Naive thymus-derived CD4-positive, alpha-beta T cell (primary cell): Measurements from ENCODE around the gene B4GALNT4. TPM values are rescaled to one million over a fixed set of nuclear protein-coding genes. Genes with fewer than 3 reads are reported as not detected.
"Not testable (repeated sequence)": the region's sequence is repeated elsewhere in the genome, so short reads cannot be mapped to it uniquely, and the experiment has no call there.

Source experiments
- ATAC-seq: fragments of 150-1000 bp; cut with Tn5 transposase; 2 replicates; pipeline ENCODE4 v1.10.0; 2021; ENCODE audit warnings: mild to moderate bottlenecking, moderate library complexity
- CTCF ChIA-PET: fragments of 350-600 bp; sonication (Branson Sonifier 250); formaldehyde crosslinking; loops from one replicate; lab custom pipeline; 2021; ENCODE audit warnings: antibody characterized with exemption; lab: Charles Lee
- POLR2A ChIA-PET: fragments of 350-600 bp; sonication (Branson Sonifier 250); formaldehyde crosslinking; loops from one replicate; lab custom pipeline; 2021; ENCODE audit warnings: antibody characterized with exemption, inconsistent platforms; lab: Charles Lee
- DNase-seq, 9 donors: peaks; one replicate each; pipeline versions ENCODE4 v3.0.0 to v3.0.0-alpha.2; 2020 to 2022; ENCODE audit warnings: mixed read lengths in 1 of 9
- H3K27ac ChIP-seq: one replicate; pipeline ENCODE4 v1.7.0; 2013; ENCODE audit warnings: mild to moderate bottlenecking, low read depth, low read length, moderate library complexity
- H3K27me3 ChIP-seq, 2 donors: one replicate each; pipeline ENCODE4 v1.7.0; 2013; ENCODE audit warnings: low read length in 2 of 2, mild to moderate bottlenecking in 2 of 2, moderate library complexity in 2 of 2; ENCODE audit not compliant: control insufficient read depth in 2 of 2, insufficient read depth in 2 of 2
- H3K36me3 ChIP-seq, 3 experiments: 1 replicate in 2 of 3; 2 replicates in 1 of 3; pipeline ENCODE4 v1.7.0; 2013; ENCODE audit warnings: low read length in 3 of 3, mild to moderate bottlenecking in 3 of 3, moderate library complexity in 1 of 3; ENCODE audit not compliant: insufficient read depth in 3 of 3, control insufficient read depth in 2 of 3
- H3K4me1 ChIP-seq, 2 donors: one replicate each; pipeline ENCODE4 v1.7.0; 2013; ENCODE audit warnings: low read length in 2 of 2, mild to moderate bottlenecking in 2 of 2, moderate library complexity in 1 of 2; ENCODE audit not compliant: control insufficient read depth in 2 of 2, insufficient read depth in 2 of 2
- H3K4me3 ChIP-seq: 2 replicates; pipeline ENCODE4 v1.7.0; 2013; ENCODE audit warnings: mild to moderate bottlenecking, low read length
- H3K9me3 ChIP-seq, 3 experiments: 1 replicate in 2 of 3; 2 replicates in 1 of 3; pipeline ENCODE4 v1.7.0; 2013; ENCODE audit warnings: low read length in 3 of 3; ENCODE audit not compliant: control insufficient read depth in 2 of 3
- H3K27ac Mint-ChIP-seq, 9 donors: one replicate each; pipeline ENCODE4 v1.8.0; 2020 to 2022; ENCODE audit warnings: mixed read lengths in 9 of 9, mild to moderate bottlenecking in 8 of 9, moderate library complexity in 5 of 9, inconsistent platforms in 2 of 9
- H3K27me3 Mint-ChIP-seq, 5 donors: one replicate each; pipeline ENCODE4 v1.8.0; 2021 to 2022; ENCODE audit warnings: mixed read lengths in 5 of 5, mild to moderate bottlenecking in 1 of 5
- H3K36me3 Mint-ChIP-seq, 5 donors: one replicate each; pipeline ENCODE4 v1.8.0; 2020 to 2022; ENCODE audit warnings: mixed read lengths in 5 of 5, mild to moderate bottlenecking in 3 of 5, inconsistent platforms in 1 of 5
- H3K4me1 Mint-ChIP-seq, 7 donors: one replicate each; pipeline ENCODE4 v1.8.0; 2020 to 2022; ENCODE audit warnings: mixed read lengths in 7 of 7, mild to moderate bottlenecking in 3 of 7, inconsistent platforms in 1 of 7
- H3K4me3 Mint-ChIP-seq, 10 donors: one replicate each; pipeline ENCODE4 v1.8.0; 2020 to 2022; ENCODE audit warnings: mild to moderate bottlenecking in 10 of 10, mixed read lengths in 10 of 10, moderate library complexity in 6 of 10, inconsistent platforms in 2 of 10
- H3K9me3 Mint-ChIP-seq, 11 donors: one replicate each; pipeline ENCODE4 v1.8.0; 2020 to 2022; ENCODE audit warnings: mixed read lengths in 11 of 11, mild to moderate bottlenecking in 4 of 11, inconsistent platforms in 1 of 11, moderate library complexity in 1 of 11
- intact Hi-C, 2 donors: fragments of 100-400 bp; cut with micrococcal nuclease; formaldehyde crosslinking; loops; one replicate each; pipeline ENCODE4 v1.15.1; 2023
- polyA plus RNA-seq, 2 donors: library from polyadenylated mRNA; unstranded; fragments of 300-500 nt; fragmentation: Illumina TruSeq; gene quantifications; one replicate each; pipeline ENCODE4 v1.2.3, GENCODE V29; 2021
- total RNA-seq, 6 experiments: library from RNA in 5 of 6; stranded (reverse) in 5 of 6; gene quantifications; 1 replicate in 5 of 6; 2 replicates in 1 of 6; pipeline ENCODE4 v1.2.3 and lab custom pipeline; 2021 to 2026

The B4GALNT4 gene
- total and polyA plus RNA-seq, 7 experiments from 2014 or later = 0.14 to 11.8 (median 2.6) TPM; not detected in 1

- Histone ChIP-seq H3K36me3 (no peaks in the 10 kb centered on the region), H3K27ac (peak overlapping the region; percentile 10), H3K4me3 (no peak overlapping the region), H3K4me1 (peaks cover 40 to 52% of the 10 kb centered on the region in 2 donors), H3K9me3 (no peaks in the 10 kb centered on the region), H3K27me3 (no peaks in the 10 kb centered on the region)
- peak overlapping the region in 8 of 10 donors; percentile 23 to 70 (median 51) for H3K4me3 Mint-ChIP-seq
- intact Hi-C loops = no loop called here
- DNase-seq = no peak
- no peaks in the 10 kb centered on the region for H3K9me3 Mint-ChIP-seq
- no peak for ATAC-seq
- CTCF ChIA-PET = interaction anchor here (0.5 to 2.8 kb wide), 4 partner anchors 13 to 28 kb away, joined by 3 to 12 read pairs (median 7); no protein-coding TSS in a partner anchor
- H3K4me1 Mint-ChIP-seq = peaks cover 40 to 85% (median 73%) of the 10 kb centered on the region in 7 donors
- peak overlapping the region; percentile 70 to 94 (median 84) for H3K27ac Mint-ChIP-seq
- no peaks in the 10 kb centered on the region for H3K27me3 Mint-ChIP-seq
- POLR2A ChIA-PET = interaction anchor here (0.9 to 5.2 kb wide), 13 partner anchors 9 to 62 kb away, joined by 3 to 28 read pairs (median 5); partner anchors contain the start of gene IFITM3
- H3K36me3 Mint-ChIP-seq = peaks cover 0 to 10% (median 0%) of the 10 kb centered on the region in 5 donors
Measured at GRCh38 chr11:330307-330693, 39.0 kb upstream of the B4GALNT4 start.

- H3K27ac Mint-ChIP-seq = peak overlapping the region in 8 of 9 donors; percentile 60 to 92 (median 84)
- peaks cover 0 to 10% (median 0%) of the 10 kb centered on the region in 5 donors for H3K36me3 Mint-ChIP-seq
- DNase-seq (no peak), ATAC-seq (no peak)
- Histone ChIP-seq H3K36me3 (no peaks in the 10 kb centered on the region), H3K4me3 (peak overlapping the region; percentile 19), H3K4me1 (peaks cover 37 to 47% of the 10 kb centered on the region in 2 donors), H3K27ac (peak overlapping the region; percentile 10), H3K27me3 (no peaks in the 10 kb centered on the region), H3K9me3 (no peaks in the 10 kb centered on the region)
- no peaks in the 10 kb centered on the region for H3K27me3 Mint-ChIP-seq
- H3K4me3 Mint-ChIP-seq = peak overlapping the region; percentile 44 to 78 (median 66)
- CTCF ChIA-PET = interaction anchor here (0.5 to 2.8 kb wide), 3 partner anchors 18 to 28 kb away, joined by 3 to 12 read pairs (median 9); no protein-coding TSS in a partner anchor
- POLR2A ChIA-PET = interaction anchor here (0.6 to 5.2 kb wide), 14 partner anchors 8 to 263 kb away, joined by 3 to 28 read pairs (median 4); partner anchors contain the start of gene IFITM3
- intact Hi-C loops = no loop called here
- H3K9me3 Mint-ChIP-seq = no peaks in the 10 kb centered on the region
- peaks cover 39 to 85% (median 70%) of the 10 kb centered on the region in 7 donors for H3K4me1 Mint-ChIP-seq
Measured at GRCh38 chr11:330694-331357, 38.5 kb upstream of the B4GALNT4 start.

- DNase-seq (no peak), ATAC-seq (no peak)
- Histone ChIP-seq H3K4me3 (peak overlapping the region; percentile 19), H3K9me3 (no peaks in the 10 kb centered on the region), H3K27ac (no peak overlapping the region), H3K27me3 (no peaks in the 10 kb centered on the region), H3K4me1 (peaks cover 30 to 45% of the 10 kb centered on the region in 2 donors), H3K36me3 (no peaks in the 10 kb centered on the region)
- Mint-ChIP-seq H3K27me3 (no peaks in the 10 kb centered on the region), H3K27ac (peak overlapping the region in 8 of 9 donors; percentile 71 to 92 (median 84)), H3K4me3 (peak overlapping the region; percentile 44 to 78 (median 66)), H3K9me3 (no peaks in the 10 kb centered on the region), H3K36me3 (peaks cover 0 to 10% (median 0%) of the 10 kb centered on the region in 5 donors), H3K4me1 (peaks cover 39 to 85% (median 70%) of the 10 kb centered on the region in 7 donors)
- POLR2A ChIA-PET = interaction anchor here (0.6 to 5.2 kb wide), 8 partner anchors 8 to 263 kb away, joined by 3 to 28 read pairs (median 4); no protein-coding TSS in a partner anchor
- intact Hi-C loops = no loop called here
- CTCF ChIA-PET = no interaction called here
Measured at GRCh38 chr11:331358-332060, 37.8 kb upstream of the B4GALNT4 start.

GRCh38 chr11:332651-333480, 36.4 kb upstream of the B4GALNT4 start:
- ChIA-PET CTCF (interaction anchor here (1.0 kb wide), 1 partner anchor 10 kb away, joined by 3 read pairs; no protein-coding TSS in a partner anchor), POLR2A (interaction anchor here (0.8 to 1.4 kb wide), 7 partner anchors 8 to 65 kb away, joined by 3 to 4 read pairs (median 4); no protein-coding TSS in a partner anchor)
- H3K4me3 ChIP-seq = no peak overlapping the region
- no peaks in the 10 kb centered on the region for H3K9me3 ChIP-seq
- no peak for DNase-seq
- H3K36me3 ChIP-seq = no peaks in the 10 kb centered on the region
- H3K27me3 ChIP-seq = no peaks in the 10 kb centered on the region
- H3K4me3 Mint-ChIP-seq = peak overlapping the region in 5 of 10 donors; percentile 25 to 61 (median 55)
- no peaks in the 10 kb centered on the region for H3K9me3 Mint-ChIP-seq
- peaks cover 20 to 44% of the 10 kb centered on the region in 2 donors for H3K4me1 ChIP-seq
- peaks cover 39 to 82% (median 62%) of the 10 kb centered on the region in 7 donors for H3K4me1 Mint-ChIP-seq
- intact Hi-C loops = no loop called here
- no peak overlapping the region for H3K27ac ChIP-seq
- H3K27ac Mint-ChIP-seq = peak overlapping the region in 7 of 9 donors; percentile 36 to 84 (median 59)
- no peaks in the 10 kb centered on the region for H3K27me3 Mint-ChIP-seq
- H3K36me3 Mint-ChIP-seq = peaks cover 0 to 10% (median 0%) of the 10 kb centered on the region in 5 donors
- ATAC-seq = no peak

- H3K9me3 ChIP-seq, H3K4me3 ChIP-seq, H3K27me3 ChIP-seq, H3K9me3 Mint-ChIP-seq, H3K27ac ChIP-seq, H3K4me3 Mint-ChIP-seq, DNase-seq, H3K27me3 Mint-ChIP-seq, H3K36me3 ChIP-seq, ATAC-seq, intact Hi-C loops: not testable (repeated sequence)
- Mint-ChIP-seq H3K36me3 (peaks cover 0 to 10% (median 0%) of the 10 kb centered on the region in 5 donors), H3K27ac (peak overlapping the region in 4 of 9 donors; percentile 14 to 45 (median 26)), H3K4me1 (peaks cover 39 to 84% (median 57%) of the 10 kb centered on the region in 7 donors)
- CTCF ChIA-PET = interaction anchor here (1.0 kb wide), 1 partner anchor 11 kb away, joined by 3 read pairs; no protein-coding TSS in a partner anchor
- peaks cover 20 to 44% of the 10 kb centered on the region in 2 donors for H3K4me1 ChIP-seq
- POLR2A ChIA-PET = interaction anchor here (1.2 to 1.4 kb wide), 5 partner anchors 9 to 19 kb away, joined by 3 to 4 read pairs (median 3); no protein-coding TSS in a partner anchor
Measured at GRCh38 chr11:333616-334263, 35.6 kb upstream of the B4GALNT4 start.
